Subcutaneous abdominal adipose tissue (tissue), 5 donors: Measurements from ENCODE around the gene ARHGEF2.
"Not testable (repeated sequence)": the region's sequence is repeated elsewhere in the genome, so short reads cannot be mapped to it uniquely, and the experiment has no call there.

Experiments
- H3K27ac ChIP-seq: one replicate; pipeline ENCODE4 v1.7.0; 2013; ENCODE audit warnings: low read depth, mild to moderate bottlenecking, inconsistent platforms, low read length, moderate library complexity
- H3K27me3 ChIP-seq, 5 donors: one replicate each; pipeline ENCODE4 v1.7.0; 2013; ENCODE audit warnings: low read length in 5 of 5, inconsistent platforms in 1 of 5; ENCODE audit not compliant: control insufficient read depth in 5 of 5, insufficient read depth in 4 of 5
- H3K36me3 ChIP-seq, 5 donors: one replicate each; pipeline ENCODE4 v1.7.0; 2013; ENCODE audit warnings: low read length in 5 of 5; ENCODE audit not compliant: control insufficient read depth in 5 of 5, insufficient read depth in 5 of 5
- H3K4me1 ChIP-seq, 5 donors: one replicate each; pipeline ENCODE4 v1.7.0; 2013; ENCODE audit warnings: low read length in 5 of 5, mild to moderate bottlenecking in 3 of 5, moderate library complexity in 1 of 5; ENCODE audit not compliant: control insufficient read depth in 5 of 5, insufficient read depth in 5 of 5
- H3K4me3 ChIP-seq, 5 donors: one replicate each; pipeline ENCODE4 v1.7.0; 2013; ENCODE audit warnings: low read length in 5 of 5, low read depth in 1 of 5
- H3K9ac ChIP-seq, 5 donors: one replicate each; pipeline ENCODE4 v1.7.0; 2013; ENCODE audit warnings: low read length in 5 of 5, mild to moderate bottlenecking in 4 of 5, moderate library complexity in 3 of 5
- H3K9me3 ChIP-seq, 5 donors: one replicate each; pipeline ENCODE4 v1.7.0; 2013; ENCODE audit warnings: low read length in 5 of 5; ENCODE audit not compliant: control insufficient read depth in 5 of 5
- donor health status: healthy.
- donor health status: healthy.
- donor health status: healthy.
- donor health status: healthy.
- donor health status: healthy.

The ARHGEF2 gene

GRCh38 chr1:155996166-155996565 lies 17.8 kb upstream of the ARHGEF2 start:
- Histone ChIP-seq H3K4me1 (peaks cover under 1 to 3% (median 3%) of the 10 kb centered on the region in 5 donors), H3K9ac (no peak overlapping the region), H3K9me3 (no peaks in the 10 kb centered on the region), H3K4me3 (no peak overlapping the region), H3K27me3 (no peaks in the 10 kb centered on the region), H3K36me3 (no peaks in the 10 kb centered on the region), H3K27ac (no peak overlapping the region)

- H3K4me1 ChIP-seq = peaks cover 4 to 20% (median 12%) of the 10 kb centered on the region in 5 donors
- no peaks in the 10 kb centered on the region for H3K36me3 ChIP-seq
- no peak overlapping the region for H3K27ac ChIP-seq
- H3K27me3 ChIP-seq = no peaks in the 10 kb centered on the region
- H3K4me3 ChIP-seq = no peak overlapping the region
- no peaks in the 10 kb centered on the region for H3K9me3 ChIP-seq
- H3K9ac ChIP-seq = no peak overlapping the region
These were observed 15.2 kb upstream of the ARHGEF2 start for GRCh38 chr1:155993595-155993994.

GRCh38 chr1:155990005-155990739 lies 11.8 kb upstream of the ARHGEF2 start:
- Histone ChIP-seq H3K4me1 (peaks cover 4 to 20% (median 12%) of the 10 kb centered on the region in 5 donors), H3K36me3 (no peaks in the 10 kb centered on the region), H3K9ac (no peak overlapping the region), H3K27me3 (no peaks in the 10 kb centered on the region), H3K4me3 (peak overlapping the region in 2 of 5 donors; percentile 22 to 62), H3K27ac (no peak overlapping the region), H3K9me3 (no peaks in the 10 kb centered on the region)

- Histone ChIP-seq H3K27ac (peak overlapping the region; percentile 23), H3K36me3 (no peaks in the 10 kb centered on the region), H3K4me3 (peak overlapping the region; percentile 55 to 77 (median 62)), H3K4me1 (peaks cover 4 to 20% (median 13%) of the 10 kb centered on the region in 5 donors), H3K9ac (peak overlapping the region in 4 of 5 donors; percentile 7 to 80 (median 36)), H3K27me3 (no peaks in the 10 kb centered on the region), H3K9me3 (no peaks in the 10 kb centered on the region)
These were observed 11.1 kb upstream of the ARHGEF2 start for GRCh38 chr1:155989242-155990004.

GRCh38 chr1:155984903-155985645 lies 6.7 kb upstream of the ARHGEF2 start:
- H3K4me1 ChIP-seq = peaks cover 30 to 57% (median 55%) of the 10 kb centered on the region in 5 donors
- not testable (repeated sequence) for H3K27ac ChIP-seq, H3K9ac ChIP-seq, H3K36me3 ChIP-seq, H3K9me3 ChIP-seq, H3K27me3 ChIP-seq, H3K4me3 ChIP-seq

- no peaks in the 10 kb centered on the region for H3K36me3 ChIP-seq
- H3K4me3 ChIP-seq = no peak overlapping the region
- no peaks in the 10 kb centered on the region for H3K9me3 ChIP-seq
- peak overlapping the region in 1 of 5 donors; percentile 41 for H3K9ac ChIP-seq
- no peaks in the 10 kb centered on the region for H3K27me3 ChIP-seq
- H3K4me1 ChIP-seq = peaks cover 32 to 59% (median 57%) of the 10 kb centered on the region in 5 donors
- peak overlapping the region; percentile 99 for H3K27ac ChIP-seq
These were observed 6.0 kb upstream of the ARHGEF2 start for GRCh38 chr1:155984341-155984740.

GRCh38 chr1:155983191-155984024 lies 5.1 kb upstream of the ARHGEF2 start:
- peaks cover 34 to 59% (median 59%) of the 10 kb centered on the region in 5 donors for H3K4me1 ChIP-seq
- peak overlapping the region in 4 of 5 donors; percentile 29 to 97 (median 45) for H3K9ac ChIP-seq
- peak overlapping the region; percentile 22 to 69 (median 45) for H3K4me3 ChIP-seq
- H3K27me3 ChIP-seq = no peaks in the 10 kb centered on the region
- peak overlapping the region; percentile 99 for H3K27ac ChIP-seq
- H3K9me3 ChIP-seq = no peaks in the 10 kb centered on the region
- H3K36me3 ChIP-seq = no peaks in the 10 kb centered on the region

- Histone ChIP-seq H3K4me1 (peaks cover 34 to 66% (median 64%) of the 10 kb centered on the region in 5 donors), H3K9me3 (no peaks in the 10 kb centered on the region), H3K27ac (peak overlapping the region; percentile 99), H3K9ac (peak overlapping the region; percentile 13 to 97 (median 59)), H3K36me3 (no peaks in the 10 kb centered on the region), H3K27me3 (no peaks in the 10 kb centered on the region), H3K4me3 (peak overlapping the region in 4 of 5 donors; percentile 13 to 61 (median 44))
These were observed 3.8 kb upstream of the ARHGEF2 start for GRCh38 chr1:155982106-155982505.
